Measurements from ENCODE around the gene RNF135.

The RNF135 gene

GRCh38 chr17:30970831-30971567 lies at the start of gene RNF135:
TSS of gene RNF135 (plus strand) at chr17:30971039. CDS start at chr17:30971074, 35 bp downstream.
- Histone ChIP-seq H3K27me3 (ENCODE audit: insufficient read depth, low read depth) (no peaks in the 10 kb centered on the region), H3K9ac (peak within 1 kb of the TSS; percentile 91), H4K20me1 (ENCODE audit: insufficient read depth) (no peaks in the 10 kb centered on the region), H3K79me2 (ENCODE audit: insufficient read depth, low read depth) (peaks cover 22% of the 10 kb centered on the region; the same call in 1 of the 2 replicates), H3K4me1 (ENCODE audit: low read depth, poor library complexity, severe bottlenecking) (peaks cover 29% of the 10 kb centered on the region), H3K4me3 (IDR thresholded peaks at IDR 0.05; ENCODE audit: insufficient read depth, low read depth, low read length) (no peak within 1 kb of the TSS), H3K27ac (peak within 1 kb of the TSS; percentile 85), H2AFZ (ENCODE audit: low read depth) (peak within 1 kb of the TSS; percentile 83), H3K36me3 (ENCODE audit: insufficient read depth) (no peaks in the 10 kb centered on the region), H3K4me2 (peak within 1 kb of the TSS; percentile 66)
- no peak for TF ChIP-seq CTCF (conservative IDR thresholded peaks at IDR 0.05; ENCODE audit: low read depth, low read length)

- Histone ChIP-seq H3K36me3 (ENCODE audit: insufficient read depth) (no peaks in the 10 kb centered on the region), H4K20me1 (ENCODE audit: insufficient read depth) (no peaks in the 10 kb centered on the region), H3K9ac (no peak within 1 kb of the TSS), H3K4me3 (IDR thresholded peaks at IDR 0.05; ENCODE audit: insufficient read depth, low read depth, low read length) (no peak within 1 kb of the TSS), H3K4me2 (no peak within 1 kb of the TSS), H2AFZ (ENCODE audit: low read depth) (no peak within 1 kb of the TSS), H3K79me2 (ENCODE audit: insufficient read depth, low read depth) (no peaks in the 10 kb centered on the region), H3K27me3 (ENCODE audit: insufficient read depth, low read depth) (no peaks in the 10 kb centered on the region), H3K4me1 (ENCODE audit: low read depth, poor library complexity, severe bottlenecking) (peaks cover 5% of the 10 kb centered on the region), H3K27ac (no peak within 1 kb of the TSS)
- TF ChIP-seq CTCF (conservative IDR thresholded peaks at IDR 0.05; ENCODE audit: low read depth, low read length), result no peak
Observed at GRCh38 chr17:30921544-30922196, 49.2 kb upstream of the RNF135 start, which contains the start of gene ADAP2. TSS of gene ADAP2 (plus strand) at chr17:30921945. CDS start at chr17:30922015, 70 bp downstream.

GRCh38 chr17:30922235-30923030 lies 48.4 kb upstream of the RNF135 start:
- Histone ChIP-seq H2AFZ (ENCODE audit: low read depth) (no peak overlapping the region), H3K4me3 (IDR thresholded peaks at IDR 0.05; ENCODE audit: insufficient read depth, low read depth, low read length) (no peak overlapping the region)

More at GRCh38 chr17:30922235-30923030, 48.4 kb upstream of the RNF135 start:
- Histone ChIP-seq H3K79me2 (ENCODE audit: insufficient read depth, low read depth) (no peaks in the 10 kb centered on the region), H3K4me1 (ENCODE audit: low read depth, poor library complexity, severe bottlenecking) (peaks cover 10% of the 10 kb centered on the region), H3K36me3 (ENCODE audit: insufficient read depth) (no peaks in the 10 kb centered on the region), H3K27me3 (ENCODE audit: insufficient read depth, low read depth) (no peaks in the 10 kb centered on the region), H4K20me1 (ENCODE audit: insufficient read depth) (no peaks in the 10 kb centered on the region), H3K4me2 (no peak overlapping the region), H3K9ac (no peak overlapping the region), H3K27ac (no peak overlapping the region)
- TF ChIP-seq CTCF (conservative IDR thresholded peaks at IDR 0.05; ENCODE audit: low read depth, low read length), result no peak
